Islet of Langerhans (tissue), 1 donor: ENCODE results near the gene PADI3.

ENCODE experiments used
- FAIRE-seq: peaks from one replicate; lab custom pipeline; 2011; peaks lifted over from hg19 to GRCh38; lab: Jason Lieb, UNC

Gene PADI3

DNA sequence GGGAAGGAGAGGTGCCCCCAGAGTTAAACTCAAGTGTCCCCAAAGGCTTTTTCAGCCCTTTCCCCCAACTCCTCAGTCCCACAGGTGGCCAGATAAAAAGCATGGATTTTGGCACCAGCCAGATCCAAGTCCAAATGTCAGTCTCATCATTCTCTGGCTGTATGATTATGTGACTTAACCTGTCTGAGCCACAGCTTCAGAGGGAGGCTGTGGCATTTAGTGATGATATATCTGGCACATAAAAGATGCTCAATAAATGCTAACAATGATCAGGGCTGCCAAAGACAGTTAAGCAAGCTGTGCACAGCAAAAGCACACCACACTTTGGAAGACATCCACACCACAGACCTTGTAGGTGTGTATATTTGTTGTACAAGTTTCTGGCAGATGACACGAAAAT lies 5.6 kb upstream of the PADI3 start:
- FAIRE-seq, result no peak

DNA sequence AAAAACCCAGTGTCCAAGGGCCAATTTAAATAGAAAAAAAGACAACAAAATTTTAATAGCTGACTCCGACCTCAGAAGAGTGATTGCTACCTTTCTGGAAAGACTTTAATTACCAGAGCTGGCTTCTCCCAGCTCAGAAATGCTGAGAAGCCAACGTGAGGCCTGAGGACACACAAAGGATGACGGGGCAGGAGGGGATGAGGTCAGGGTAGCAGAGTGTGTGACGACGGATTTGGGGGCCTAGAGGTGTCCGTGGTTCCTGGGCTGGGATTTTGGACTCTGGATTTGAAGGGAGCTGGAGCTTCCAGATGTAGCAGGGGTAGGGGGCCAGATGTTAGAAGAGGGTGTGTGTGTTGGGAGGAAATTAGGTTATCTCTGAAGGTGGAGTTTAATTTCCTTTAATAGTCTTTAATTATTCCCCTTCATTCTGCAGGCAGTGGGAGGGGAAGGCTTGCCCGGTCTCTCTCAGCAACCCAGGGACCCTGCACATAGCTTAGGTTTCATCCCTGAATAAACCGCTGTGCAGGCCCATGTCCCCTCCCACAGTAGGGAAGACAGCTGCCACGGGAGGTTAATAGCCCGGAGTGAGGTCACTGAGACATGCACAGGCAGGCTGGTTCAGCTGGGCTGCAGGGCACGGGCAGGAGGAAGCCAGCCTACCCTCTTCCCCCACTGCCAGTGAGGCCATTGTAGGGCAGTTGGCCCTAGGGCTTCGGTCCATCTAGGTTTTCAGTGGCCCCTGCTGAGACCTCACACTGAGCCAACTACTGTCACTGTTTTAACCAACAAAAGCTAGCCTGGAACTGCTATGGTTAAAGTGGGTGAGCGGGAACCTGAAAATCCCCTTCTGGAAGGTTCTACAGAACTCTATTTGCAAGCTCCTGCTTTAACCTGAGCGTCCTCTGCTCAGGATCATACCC lies 3.8 kb upstream of the PADI3 start:
- FAIRE-seq, result no peak

DNA sequence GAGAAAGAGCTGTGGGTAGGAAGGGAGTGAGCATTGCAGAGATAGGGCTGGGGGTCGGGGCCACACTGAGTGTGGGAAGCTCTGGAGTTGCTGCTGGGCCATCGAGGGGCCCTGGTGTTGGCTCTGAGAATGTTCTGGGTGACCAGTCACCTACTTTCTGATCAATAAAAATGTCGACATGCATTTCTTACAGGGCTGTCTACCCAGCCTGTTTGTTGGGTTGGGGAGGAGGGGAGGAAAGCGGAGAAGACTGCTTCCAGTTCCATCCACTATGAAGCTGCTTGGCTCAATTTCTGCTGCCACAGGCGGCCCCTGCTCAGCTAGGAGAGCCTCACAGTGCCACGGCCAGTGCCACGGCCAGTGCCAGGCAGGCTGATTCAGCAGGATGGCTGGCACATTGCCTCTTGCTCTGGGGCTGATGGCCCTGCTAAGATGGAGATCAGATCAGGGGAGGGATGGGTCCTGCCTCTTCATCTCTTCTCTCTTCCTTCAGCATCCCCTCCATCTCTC lies 3.0 kb upstream of the PADI3 start:
- no peak for FAIRE-seq

DNA sequence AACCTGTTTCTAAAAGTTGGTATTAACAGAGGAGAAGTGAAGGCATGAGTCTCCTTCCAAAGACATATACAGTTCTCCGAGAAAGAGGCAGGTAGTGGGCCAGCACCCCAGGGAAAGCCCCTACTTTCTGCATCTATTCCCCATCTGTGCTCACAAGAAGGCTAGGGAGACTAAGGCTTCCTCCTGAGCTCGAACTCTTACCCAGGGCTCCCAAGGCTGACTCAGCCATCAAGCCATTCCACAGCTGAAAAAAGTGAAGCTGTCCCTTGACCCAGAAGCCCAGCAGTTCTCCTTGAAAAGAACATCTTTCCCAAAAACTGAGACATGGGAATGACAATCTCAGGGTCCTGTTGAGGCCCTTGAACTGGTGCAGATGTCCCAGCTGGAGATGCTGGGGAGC lies 1.9 kb upstream of the PADI3 start:
- FAIRE-seq, result no peak

DNA sequence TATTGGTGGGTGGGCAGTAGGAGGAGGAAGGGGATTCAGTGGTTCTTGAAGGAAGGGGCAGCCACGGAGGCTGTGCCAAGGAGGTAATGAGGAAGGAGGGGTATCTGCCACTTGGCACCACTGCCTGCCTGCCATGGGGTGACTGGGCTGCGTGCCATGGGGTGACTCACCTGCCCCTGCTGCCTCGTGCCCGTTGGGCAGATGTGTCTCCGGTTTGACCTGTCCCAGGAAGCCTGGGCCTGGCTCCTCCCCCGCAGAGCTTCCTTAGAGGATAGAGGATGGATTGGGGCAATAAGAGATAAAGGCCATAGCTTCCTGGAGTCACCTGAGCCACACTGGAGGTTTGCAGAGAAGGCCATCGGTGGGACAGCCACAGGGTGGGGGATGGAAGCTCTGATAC lies 1.7 kb downstream of the PADI3 start:
- FAIRE-seq, result no peak

DNA sequence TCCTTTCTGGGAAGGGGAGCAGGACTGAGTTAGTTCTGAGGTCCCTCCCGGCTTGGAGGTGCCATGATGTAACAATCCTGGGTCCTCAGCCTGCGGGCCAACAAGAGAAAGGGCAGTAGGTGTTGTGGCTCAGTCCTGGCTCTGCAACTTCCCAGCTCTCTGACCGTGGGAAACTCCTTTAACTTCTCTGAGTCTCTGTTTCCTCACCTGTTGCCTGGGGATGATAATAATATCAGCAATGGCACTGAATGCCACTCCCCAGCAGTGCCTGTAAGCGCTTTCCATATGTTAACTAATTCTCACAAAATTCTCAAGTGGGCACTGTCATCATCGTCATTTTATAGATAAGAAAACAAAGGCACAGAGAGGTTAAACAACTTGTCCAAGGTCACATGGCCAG lies 2.3 kb downstream of the PADI3 start:
- no peak for FAIRE-seq

DNA sequence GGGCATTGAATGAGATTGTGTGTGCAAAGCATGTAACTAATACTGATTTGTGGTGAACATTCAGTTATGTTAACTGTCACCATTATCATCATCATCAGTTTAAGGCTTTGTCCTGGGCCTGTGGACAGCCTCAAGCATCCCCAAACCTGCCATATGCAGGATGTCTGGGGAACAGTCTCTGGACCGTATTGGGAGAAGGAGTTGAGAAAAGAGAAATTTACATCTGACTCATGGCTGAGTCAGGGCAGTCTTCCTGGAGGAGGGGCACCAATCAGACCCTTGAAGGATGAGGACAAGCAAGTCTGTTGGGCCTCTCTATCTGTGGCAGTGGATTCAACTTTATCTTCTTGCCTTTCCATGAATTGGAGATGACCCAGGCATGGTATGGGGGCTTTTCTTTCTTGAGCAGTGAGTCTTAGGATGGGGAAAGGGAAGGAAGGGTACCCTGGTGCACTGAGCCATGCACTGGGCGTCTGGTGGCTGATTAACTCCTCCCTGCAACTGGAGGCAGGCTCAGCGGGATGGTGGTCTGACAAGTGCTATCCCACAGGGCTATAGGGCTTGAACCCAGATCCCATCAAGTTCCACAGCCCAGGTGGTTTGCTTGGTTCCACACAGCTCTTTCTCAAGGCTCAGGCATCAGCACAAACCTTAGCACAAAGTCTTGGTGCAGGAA lies 2.9 kb downstream of the PADI3 start:
- no peak for FAIRE-seq

DNA sequence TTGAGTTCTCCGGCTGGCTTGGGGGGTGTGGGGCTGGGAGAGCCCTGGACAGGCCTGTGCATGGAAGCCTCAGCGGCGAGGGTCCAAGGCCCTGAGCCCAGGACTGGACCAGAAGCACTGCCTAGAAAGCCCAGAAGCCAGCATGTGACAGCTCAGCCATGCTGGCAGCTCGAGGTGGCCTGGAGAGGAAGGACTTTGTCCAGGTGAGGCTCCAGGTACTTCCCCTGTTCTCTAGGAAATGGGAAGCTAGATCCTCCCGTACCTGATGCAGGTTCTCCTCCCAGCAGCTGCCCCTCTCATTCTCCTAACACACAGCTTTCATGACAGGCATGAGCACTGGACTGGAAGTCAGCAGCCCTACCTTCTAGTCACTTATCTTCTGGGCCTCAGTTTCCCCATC lies 6.4 kb downstream of the PADI3 start:
- FAIRE-seq, result no peak

DNA sequence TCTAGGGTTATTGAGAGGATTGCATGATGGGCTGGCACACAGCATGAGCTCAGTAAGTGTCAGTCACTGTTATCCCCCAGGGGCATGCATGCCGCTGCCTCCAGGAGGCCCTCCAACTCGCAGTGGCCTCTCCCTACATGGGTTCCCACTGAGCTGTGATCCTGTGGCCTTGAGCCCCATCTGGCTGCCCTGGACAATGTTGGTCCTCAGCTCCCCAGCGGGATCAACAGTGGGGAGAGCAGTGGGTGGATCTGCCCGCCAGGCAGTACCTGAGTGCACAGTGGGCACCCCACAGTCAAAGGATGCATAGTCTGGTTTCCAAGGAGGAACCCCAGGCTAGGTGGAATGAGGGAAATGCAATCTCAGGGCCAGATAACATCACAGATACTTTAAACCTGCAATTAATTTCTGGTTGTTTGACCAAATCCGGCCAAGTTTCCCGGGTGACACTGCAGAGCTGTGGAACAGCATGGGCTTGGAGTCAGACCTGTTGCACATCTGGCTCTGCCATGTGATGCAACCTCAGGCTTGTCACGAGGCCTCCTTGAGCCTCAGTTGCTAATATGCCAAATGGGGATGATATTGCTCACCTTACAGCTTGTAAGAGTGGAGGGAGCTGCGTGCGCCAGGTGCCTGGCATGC lies 9.3 kb downstream of the PADI3 start:
- FAIRE-seq, result no peak

DNA sequence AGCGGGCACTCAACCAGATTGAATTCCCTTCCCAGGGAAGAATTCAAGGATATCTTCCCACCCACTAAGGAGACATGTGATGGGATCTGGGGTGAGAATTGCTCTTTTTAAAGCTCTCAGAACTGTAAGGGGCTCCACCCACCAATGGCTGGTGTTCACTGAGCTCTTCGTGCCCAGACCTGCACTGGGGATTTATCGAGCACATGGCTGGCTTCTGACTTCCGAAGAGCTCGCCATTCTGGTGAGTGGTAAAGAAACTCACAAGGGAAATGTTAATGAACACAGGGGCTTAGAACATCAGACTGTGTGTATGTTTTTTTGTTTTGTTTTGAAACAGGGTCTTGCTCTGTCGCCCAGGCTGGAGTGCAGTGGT lies 9.8 kb downstream of the PADI3 start:
- no peak for FAIRE-seq

DNA sequence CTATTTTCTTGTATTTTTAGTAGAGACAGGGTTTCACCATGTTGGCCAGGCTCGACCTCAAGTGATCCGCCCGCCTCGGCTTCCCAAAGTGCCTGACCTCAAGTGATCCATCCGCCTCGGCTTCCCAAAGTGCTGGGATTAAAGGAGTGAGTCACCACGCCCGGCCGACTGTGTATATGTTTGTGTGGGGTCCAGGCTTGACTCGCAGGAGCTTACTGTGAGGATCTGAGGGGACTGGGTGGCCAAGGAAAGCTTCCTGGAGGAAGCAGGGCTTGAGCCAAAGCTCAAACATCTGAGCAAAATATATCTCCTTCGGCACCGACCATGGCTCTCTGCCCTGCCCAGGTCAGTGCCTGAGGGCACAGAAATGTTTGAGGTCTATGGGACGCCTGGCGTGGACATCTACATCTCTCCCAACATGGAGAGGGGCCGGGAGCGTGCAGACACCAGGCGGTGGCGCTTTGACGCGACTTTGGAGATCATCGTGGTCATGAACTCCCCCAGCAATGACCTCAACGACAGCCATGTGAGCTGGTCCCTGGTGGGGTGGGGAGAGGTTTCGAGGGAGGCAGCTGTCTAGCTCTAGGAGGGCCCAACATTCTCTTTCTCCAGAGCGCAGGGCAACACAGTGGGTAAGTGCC lies 10.5 kb downstream of the PADI3 start:
- no peak for FAIRE-seq

DNA sequence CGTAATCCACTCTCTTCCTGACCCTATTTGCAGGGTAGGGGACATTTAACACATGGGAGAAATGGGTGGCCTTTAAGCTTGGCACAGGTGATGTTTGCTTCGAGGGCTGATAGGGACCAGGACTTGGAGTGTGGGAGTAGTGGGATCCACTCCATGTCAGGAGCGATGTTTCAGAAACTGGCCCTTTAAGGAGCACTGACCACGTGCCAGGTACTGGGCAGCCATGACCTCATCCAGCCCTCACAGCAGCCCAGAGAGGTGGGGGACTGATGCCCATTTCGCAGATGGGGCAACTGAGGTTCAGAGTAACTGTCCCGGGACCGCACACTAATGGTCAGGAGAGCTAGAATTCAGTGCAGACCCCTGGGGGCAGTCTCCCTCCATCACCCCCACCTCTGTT lies 11.4 kb downstream of the PADI3 start:
- FAIRE-seq, result no peak

DNA sequence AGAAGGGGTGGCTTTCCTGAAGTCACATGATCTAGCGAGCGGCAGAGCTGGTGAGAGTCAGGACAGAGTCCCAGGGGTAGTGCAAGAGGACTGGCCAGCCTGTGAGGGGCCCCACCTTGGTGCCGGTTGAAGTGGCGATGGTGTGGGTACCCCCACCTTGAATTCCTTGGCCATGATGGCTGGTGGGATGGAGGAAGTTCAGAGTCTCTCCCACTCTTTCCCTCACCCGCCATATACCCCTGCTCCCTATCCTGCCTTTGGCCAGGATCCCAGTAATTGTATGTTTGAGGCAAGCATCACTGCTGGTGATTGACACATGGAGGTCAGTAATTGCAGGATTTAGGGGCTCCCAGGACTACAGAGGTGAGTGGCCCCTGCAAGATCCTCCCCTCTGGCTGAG lies 11.8 kb downstream of the PADI3 start:
- no peak for FAIRE-seq

DNA sequence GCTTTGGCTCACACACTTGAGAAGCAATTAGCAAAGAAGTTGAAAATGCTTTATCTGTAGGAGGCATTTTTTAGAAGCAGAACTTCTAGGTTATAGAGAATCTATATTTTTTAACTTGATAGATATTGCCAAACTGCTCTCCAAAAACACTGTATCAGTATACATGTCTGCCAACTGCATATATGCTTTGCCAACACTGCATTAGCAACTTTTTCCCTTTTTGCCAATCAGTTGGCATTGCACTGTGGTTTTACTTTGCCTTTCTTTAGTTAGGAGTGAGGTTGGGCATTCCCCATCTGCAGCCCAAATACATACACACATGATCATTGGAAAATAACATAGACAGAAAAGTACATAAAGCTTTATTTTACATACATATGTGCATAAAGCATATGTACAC lies 15.0 kb downstream of the PADI3 start:
- FAIRE-seq, result no peak

DNA sequence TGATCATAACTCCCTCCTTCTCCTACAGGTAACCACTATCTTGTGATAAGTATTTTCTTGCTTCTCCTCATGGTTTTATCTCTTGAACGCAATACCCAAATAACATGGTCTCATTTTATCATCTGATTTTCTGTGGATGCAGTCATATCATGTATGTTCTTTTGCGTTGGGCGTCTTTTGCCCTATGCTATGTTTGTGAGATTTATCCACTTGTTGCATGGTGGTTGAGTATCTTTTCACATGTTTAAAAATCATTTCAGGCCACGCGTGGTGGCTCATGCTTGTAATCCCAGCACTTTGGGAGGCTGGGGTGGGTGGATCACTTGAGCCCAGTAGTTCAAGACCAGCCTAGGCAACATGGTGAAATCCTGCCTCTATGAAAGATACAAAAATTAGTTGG lies 15.6 kb downstream of the PADI3 start:
- FAIRE-seq, result no peak

DNA sequence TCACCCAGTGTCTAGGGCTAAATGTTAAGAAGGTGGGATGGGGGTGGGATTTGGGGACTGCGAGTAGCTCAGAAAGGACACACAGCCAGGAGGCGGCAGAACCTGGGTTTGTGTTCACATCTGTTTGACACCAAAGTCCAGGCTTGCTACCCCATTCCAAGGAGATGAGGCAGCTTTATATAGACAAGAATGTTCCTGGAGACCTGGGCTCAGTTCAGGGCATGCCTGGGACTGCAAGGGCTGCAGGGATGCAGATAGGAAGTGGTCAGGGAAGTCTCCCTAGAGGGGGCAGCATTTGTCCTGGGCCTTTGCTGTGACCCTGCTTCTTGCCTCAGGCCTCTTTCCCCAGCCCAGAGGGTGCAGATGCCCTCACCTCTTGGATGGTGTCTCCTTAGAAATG lies 16.3 kb downstream of the PADI3 start:
- no peak for FAIRE-seq

DNA sequence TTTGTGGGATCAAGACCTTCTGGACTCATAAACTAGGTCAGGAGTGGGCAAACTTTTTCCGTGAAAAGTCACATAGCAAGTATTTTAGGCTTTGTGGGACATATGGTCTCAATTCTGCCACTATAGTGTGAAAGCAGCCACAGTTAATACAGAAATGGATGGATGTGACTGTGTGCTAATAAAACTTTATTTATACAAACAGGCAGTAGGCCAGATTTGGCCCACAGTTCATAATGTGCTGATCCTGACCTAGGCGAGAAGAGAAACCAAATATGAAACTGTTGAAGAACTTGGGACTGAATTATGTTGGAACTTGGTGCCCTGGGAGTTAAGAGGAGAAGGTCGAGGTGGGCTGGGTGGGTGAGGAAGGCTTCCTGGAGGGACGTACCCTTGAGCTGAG lies 17.1 kb downstream of the PADI3 start:
- no peak for FAIRE-seq

DNA sequence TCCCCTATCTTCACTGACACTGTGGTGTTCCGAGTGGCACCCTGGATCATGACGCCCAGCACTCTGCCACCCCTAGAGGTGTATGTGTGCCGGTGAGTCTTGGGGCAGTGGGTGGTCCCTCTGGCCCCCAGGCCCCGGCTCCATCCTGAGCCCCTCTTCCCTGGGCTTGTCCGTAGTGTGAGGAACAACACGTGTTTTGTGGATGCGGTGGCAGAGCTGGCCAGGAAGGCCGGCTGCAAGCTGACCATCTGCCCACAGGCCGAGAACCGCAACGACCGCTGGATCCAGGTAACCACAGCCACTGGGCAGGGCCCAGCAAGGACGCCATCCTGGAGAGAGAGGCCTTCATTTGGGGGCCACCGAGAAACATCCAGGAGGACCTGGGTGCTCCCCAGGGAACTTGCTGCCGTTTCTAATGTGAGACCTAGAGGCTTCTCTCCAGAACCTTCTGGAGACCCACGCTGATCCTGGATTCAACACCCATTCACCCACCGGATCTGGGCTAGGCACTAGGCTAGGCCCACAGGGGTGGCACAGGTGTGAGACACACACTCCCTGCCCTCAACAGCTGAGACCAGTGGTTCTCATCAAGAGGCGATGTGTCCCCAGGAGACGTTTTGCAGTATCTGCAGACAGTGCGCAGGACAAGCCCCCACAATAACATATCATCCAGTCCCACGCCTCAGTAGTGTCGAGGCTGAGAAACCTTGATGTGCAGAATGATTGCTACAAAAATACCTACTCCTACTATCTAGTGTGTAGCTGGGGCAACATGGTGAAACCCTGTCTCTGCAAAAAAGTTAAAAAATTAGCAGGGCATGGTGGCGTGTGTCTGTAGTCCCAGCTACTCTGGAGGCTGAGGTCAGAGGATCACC lies 22.2 kb downstream of the PADI3 start:
- FAIRE-seq, result no peak

DNA sequence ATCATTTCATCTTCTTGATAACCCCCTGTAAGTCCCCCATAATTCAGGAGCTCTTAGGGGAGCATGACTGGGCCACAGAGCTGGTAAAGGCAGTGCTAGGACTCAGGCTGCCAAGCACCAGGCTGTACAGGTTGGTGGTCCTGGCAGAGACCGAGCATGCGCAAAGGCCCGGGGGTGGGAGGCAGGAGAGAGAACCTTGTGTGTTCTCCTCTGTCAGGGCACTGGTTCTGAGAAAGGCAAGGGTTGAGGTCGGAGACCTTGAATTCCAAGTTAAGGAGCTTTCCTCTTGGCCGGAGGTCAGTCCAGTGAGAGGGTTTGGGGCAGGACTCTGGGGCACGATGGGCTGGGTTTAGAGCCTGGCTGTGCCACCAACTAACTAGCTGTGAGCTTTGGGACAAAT lies 23.2 kb downstream of the PADI3 start:
- no peak for FAIRE-seq

DNA sequence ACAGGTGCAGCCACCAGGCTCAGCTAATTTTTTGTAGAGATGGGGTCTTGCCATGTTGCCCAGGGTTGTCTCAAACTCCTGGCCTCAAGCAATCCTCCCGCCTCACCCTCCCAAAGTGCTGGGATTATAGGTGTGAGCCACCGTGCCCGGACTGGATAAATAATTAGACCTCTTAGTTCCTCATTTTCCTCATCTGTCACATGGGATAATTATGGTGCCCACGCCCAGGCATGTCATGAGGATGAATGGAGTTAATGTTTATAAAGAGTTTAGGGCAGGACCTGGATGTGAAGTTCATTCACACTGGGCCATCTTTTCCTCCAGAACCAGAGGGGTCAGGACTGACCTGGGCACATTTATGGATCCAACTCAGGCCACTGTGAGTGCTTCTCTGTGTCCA lies 23.7 kb downstream of the PADI3 start:
- no peak for FAIRE-seq

DNA sequence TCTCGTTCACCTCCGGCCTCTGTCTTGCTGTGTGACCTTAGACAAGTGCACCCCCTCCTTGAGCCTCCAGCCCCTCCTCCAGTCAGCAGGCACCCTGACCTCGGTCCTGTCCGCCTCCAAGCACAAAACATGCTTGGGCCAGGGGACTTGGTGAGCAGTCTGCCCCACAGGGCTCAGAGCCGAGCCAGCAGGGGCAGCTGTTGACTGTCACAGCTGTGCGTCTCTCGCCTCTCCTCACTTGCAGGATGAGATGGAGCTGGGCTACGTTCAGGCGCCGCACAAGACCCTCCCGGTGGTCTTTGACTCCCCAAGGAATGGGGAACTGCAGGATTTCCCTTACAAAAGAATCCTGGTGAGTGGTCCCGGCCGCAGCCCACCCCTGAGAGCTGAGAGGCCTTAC lies 24.2 kb downstream of the PADI3 start:
- FAIRE-seq, result no peak
